ENCODE results near the gene KDM1B. TPM values are rescaled to one million over a fixed set of nuclear protein-coding genes. Genes with fewer than 3 reads are reported as not detected.
A peak's percentile ranks its signal among the peaks of the same experiment; 100 is the strongest.

Gene KDM1B
- total RNA-seq, 6 donors from 2014 or later = 13.0 to 29.0 (median 22.0) TPM

DNA sequence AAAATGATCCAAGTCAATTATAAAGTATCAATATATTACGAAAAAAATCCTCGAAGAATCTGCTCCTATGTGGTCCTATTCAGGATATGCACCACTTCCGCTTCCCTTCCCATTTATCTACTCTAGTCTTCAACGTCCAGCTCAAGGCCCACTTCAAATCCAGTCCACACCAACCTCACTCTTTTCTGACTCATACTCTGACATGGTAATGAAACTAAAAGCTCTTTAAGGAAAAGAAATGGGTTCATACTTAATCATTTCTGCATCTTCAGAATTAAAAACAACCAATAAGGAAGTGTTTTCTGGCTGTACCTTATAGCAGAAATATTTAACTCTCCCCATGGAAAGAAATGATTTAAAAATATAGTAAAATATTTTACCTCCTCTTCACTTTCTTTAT lies 94.0 kb downstream of the KDM1B start:
- ATAC-seq (ENCODE audit: low FRiP score in 2 of 2) (no peak), DNase-seq (no peak)
- peaks cover 9 to 84% (median 15%) of the 10 kb centered on the region in 4 donors for H3K36me3 ChIP-seq
- H3K27me3 ChIP-seq = no peaks in the 10 kb centered on the region
- no peak overlapping the region for H3K4me3 ChIP-seq
- no peak for TF ChIP-seq EP300 (IDR thresholded peaks at IDR 0.05)
- TF ChIP-seq POLR2A (IDR thresholded peaks at IDR 0.05) = no peak
- TF ChIP-seq, protein P1, sequence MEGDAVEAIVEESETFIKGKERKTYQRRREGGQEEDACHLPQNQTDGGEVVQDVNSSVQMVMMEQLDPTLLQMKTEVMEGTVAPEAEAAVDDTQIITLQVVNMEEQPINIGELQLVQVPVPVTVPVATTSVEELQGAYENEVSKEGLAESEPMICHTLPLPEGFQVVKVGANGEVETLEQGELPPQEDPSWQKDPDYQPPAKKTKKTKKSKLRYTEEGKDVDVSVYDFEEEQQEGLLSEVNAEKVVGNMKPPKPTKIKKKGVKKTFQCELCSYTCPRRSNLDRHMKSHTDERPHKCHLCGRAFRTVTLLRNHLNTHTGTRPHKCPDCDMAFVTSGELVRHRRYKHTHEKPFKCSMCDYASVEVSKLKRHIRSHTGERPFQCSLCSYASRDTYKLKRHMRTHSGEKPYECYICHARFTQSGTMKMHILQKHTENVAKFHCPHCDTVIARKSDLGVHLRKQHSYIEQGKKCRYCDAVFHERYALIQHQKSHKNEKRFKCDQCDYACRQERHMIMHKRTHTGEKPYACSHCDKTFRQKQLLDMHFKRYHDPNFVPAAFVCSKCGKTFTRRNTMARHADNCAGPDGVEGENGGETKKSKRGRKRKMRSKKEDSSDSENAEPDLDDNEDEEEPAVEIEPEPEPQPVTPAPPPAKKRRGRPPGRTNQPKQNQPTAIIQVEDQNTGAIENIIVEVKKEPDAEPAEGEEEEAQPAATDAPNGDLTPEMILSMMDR (IDR thresholded peaks at IDR 0.05) = no peak
- TF ChIP-seq POLR2AphosphoS5 (IDR thresholded peaks at IDR 0.05) = no peak
- WGBS, 2 donors = 82 to 85% methylated on average over 4 of the region's 4 CpGs
- no peaks in the 10 kb centered on the region for H3K4me1 ChIP-seq
- no peak overlapping the region for H3K27ac ChIP-seq
- no peaks in the 10 kb centered on the region for H3K9me3 ChIP-seq

DNA sequence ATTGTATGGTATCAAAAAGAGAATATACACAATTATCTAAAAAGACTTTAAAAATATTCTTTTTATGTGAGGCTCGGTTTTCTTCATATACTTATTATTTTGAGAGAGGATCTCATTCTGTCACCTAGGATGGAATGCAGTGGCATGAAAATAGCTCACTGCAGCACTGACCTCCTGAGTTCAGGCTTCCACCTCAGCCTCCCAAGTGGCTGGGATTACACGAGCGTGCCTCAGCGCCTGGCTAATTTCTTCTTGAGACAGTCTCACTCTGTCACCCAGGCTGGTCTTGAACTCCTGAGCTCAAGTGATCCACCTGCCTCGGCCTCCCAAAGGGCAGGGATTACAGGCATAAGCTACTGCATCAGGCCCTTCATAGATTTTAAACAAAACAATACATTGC lies 98.4 kb downstream of the KDM1B start:
- TF ChIP-seq, protein P1 (IDR thresholded peaks at IDR 0.05) = no peak
- Histone ChIP-seq H3K27me3 (no peaks in the 10 kb centered on the region), H3K36me3 (peaks cover 17 to 86% (median 30%) of the 10 kb centered on the region in 4 donors), H3K4me1 (peaks cover 0 to 2% (median 0%) of the 10 kb centered on the region in 4 donors), H3K27ac (no peak overlapping the region), H3K9me3 (no peaks in the 10 kb centered on the region), H3K4me3 (no peak overlapping the region)
- ATAC-seq (ENCODE audit: low FRiP score in 2 of 2) (no peak), DNase-seq (no peak)
- WGBS, 2 donors = 93 to 94% methylated on average over 5 of the region's 5 CpGs

DNA sequence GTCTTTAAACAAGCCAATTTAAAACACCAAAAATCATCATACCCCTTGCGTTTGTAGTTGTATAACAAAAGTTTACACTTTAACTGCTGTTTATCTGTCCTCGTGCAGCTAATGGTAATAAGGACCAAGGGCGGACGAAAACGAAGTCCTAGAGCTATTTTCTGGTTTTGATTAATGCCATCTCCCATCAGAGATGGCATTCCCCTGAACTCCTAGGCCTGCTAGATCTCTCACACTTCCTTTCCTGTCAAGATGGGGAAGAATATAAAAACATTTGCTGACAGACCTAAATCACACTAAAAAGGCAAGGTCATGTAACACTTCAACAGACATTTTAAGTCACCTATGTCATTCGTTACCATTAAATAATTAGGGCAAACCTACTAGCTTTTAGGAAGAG lies 99.6 kb downstream of the KDM1B start:
- no peak for TF ChIP-seq POLR2AphosphoS5 (IDR thresholded peaks at IDR 0.05)
- TF ChIP-seq POLR2A (IDR thresholded peaks at IDR 0.05) = no peak
- no peak for TF ChIP-seq EP300 (IDR thresholded peaks at IDR 0.05)
- TF ChIP-seq, protein P1 (IDR thresholded peaks at IDR 0.05) = no peak
- H3K4me3 ChIP-seq = no peak overlapping the region
- H3K27ac ChIP-seq = no peak overlapping the region
- DNase-seq (no peak), ATAC-seq (ENCODE audit: low FRiP score in 2 of 2) (no peak)
- 86 to 90% methylated on average over 6 of the region's 6 CpGs for WGBS, 2 donors
- peaks cover 11 to 75% (median 26%) of the 10 kb centered on the region in 4 donors for H3K36me3 ChIP-seq
- H3K4me1 ChIP-seq = peaks cover 0 to 6% (median 3%) of the 10 kb centered on the region in 4 donors
- no peaks in the 10 kb centered on the region for H3K9me3 ChIP-seq
- H3K27me3 ChIP-seq = no peaks in the 10 kb centered on the region

DNA sequence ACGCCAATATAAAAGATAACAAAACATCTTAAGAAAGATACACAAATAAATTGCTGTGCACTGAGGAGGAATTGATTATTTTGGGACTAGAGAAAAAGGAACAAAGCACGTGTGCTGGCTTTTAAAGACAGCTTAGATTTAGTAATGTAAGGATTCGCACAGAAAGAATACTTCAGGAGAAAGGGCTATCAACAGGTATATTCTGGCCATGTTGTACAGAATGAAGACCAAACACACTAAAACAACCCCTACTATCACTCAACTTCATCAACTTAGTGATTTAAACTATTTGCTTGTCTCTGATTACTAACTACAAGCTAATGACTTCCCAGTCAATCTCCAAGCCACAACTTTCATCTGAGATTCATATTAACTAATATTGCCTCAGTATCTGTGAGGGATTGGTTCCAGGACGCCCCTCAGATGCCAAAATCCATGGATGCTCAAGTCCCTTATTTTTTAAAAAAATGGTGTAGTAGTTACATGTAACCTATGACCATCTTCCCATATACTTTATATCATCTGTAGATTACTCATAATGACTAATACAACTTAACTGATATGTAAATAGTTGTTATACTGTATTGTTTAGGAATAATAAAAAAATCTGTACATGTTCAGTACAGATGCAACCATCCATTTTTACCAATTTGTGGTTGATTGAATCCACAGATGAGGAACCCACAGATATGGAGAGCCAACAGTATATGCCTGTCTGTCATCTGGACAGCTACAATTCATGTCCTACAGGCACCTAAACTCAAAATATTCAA lies 104.6 kb downstream of the KDM1B start:
- Histone ChIP-seq H3K4me3 (no peak overlapping the region), H3K27me3 (no peaks in the 10 kb centered on the region), H3K36me3 (peaks cover 11 to 33% (median 22%) of the 10 kb centered on the region in 4 donors), H3K4me1 (peaks cover 29 to 36% (median 31%) of the 10 kb centered on the region in 4 donors), H3K9me3 (no peaks in the 10 kb centered on the region), H3K27ac (peak overlapping the region in 2 of 4 donors; percentile 41 to 56)
- TF ChIP-seq EP300 (IDR thresholded peaks at IDR 0.05) = no peak
- no peak for TF ChIP-seq POLR2AphosphoS5 (IDR thresholded peaks at IDR 0.05)
- no peak for TF ChIP-seq POLR2A (IDR thresholded peaks at IDR 0.05)
- TF ChIP-seq, protein P1 (IDR thresholded peaks at IDR 0.05) = no peak
- ATAC-seq (ENCODE audit: low FRiP score in 2 of 2) = no peak
- 88 to 91% methylated on average over 4 of the region's 4 CpGs for WGBS, 2 donors
- no peak for DNase-seq

Data from upper lobe of left lung (tissue), 6 donors.